ENCODE results near the gene P2RX3.

Gene P2RX3

DNA sequence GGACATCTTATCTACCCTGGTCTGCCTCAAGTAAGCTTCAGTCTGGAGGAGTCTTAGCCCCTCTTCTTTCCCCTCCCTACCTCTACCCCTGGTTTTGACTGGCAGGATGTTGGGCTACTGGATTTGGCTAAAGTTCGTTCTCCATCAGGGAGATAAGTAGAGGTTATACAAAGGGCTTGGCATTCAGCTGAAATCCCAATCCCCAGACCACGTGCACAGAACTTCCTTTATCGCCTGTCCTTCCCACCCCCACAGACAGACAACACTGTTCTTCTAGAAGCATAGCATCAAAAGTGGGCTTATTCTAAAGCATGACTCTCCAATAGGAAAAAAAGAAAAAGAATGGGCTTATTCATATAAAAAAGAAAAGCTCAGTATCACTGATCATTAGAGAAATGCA lies 35.0 kb downstream of the P2RX3 start:
- DNase-seq (ENCODE audit: low spot score) = no peak

DNA sequence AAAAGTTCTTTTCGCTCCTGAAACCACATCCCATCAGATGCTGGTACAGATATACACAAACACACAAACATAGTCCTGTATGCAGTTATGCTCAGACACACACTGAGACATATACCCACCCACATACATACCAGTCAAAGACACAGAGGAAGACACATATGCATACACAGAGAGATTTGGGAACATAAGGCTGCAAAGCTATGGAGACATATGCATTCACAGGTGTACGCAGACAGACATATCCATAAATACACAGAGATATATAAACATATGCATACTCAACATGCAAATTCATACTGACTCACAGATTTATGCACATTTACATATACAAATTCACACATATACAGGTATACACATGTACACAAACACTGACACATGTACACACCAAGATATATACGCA lies 36.8 kb downstream of the P2RX3 start:
- DNase-seq (ENCODE audit: low spot score) = no peak

GRCh38 chr11:57375490-57375889 lies 37.3 kb downstream of the P2RX3 start:
- no peak for DNase-seq (ENCODE audit: low spot score)

- DNase-seq (ENCODE audit: low spot score) = no peak
Observed at GRCh38 chr11:57376095-57377090, 38.2 kb downstream of the P2RX3 start.

GRCh38 chr11:57377107-57377506 lies 39.0 kb downstream of the P2RX3 start:
- no peak for DNase-seq (ENCODE audit: low spot score)

GRCh38 chr11:57378186-57378585 lies 40.0 kb downstream of the P2RX3 start:
- DNase-seq (ENCODE audit: low spot score) = no peak

DNA sequence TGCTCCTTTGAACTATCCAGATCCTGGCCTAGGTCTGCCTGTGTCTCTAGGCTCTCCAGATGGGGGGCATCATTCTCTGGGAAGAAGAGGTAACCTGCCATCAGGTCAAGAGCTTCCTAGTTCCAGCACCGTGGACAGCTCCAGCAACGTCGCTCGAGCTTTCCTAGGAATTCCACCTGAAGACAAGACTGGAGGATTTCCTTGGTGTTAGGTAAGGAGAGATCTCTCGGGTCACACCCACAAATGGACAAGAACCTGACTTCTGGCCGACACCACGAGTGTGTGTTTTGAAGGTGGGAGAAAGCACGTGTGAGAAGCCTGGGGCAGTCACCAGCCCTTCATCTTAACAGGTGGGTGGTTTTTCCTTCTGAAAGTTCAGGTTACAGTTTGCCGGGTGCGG lies 41.6 kb downstream of the P2RX3 start:
- DNase-seq (ENCODE audit: low spot score) = no peak

GRCh38 chr11:57380975-57381374 lies 42.8 kb downstream of the P2RX3 start, which contains the start of gene PRG3:
PRG3 (minus strand) TSS chr11:57381150; CDS start chr11:57380708, 442 bp downstream.
- no peak for DNase-seq (ENCODE audit: low spot score)

- DNase-seq (ENCODE audit: low spot score) = no peak
Observed at GRCh38 chr11:57386178-57386940, 48.2 kb downstream of the P2RX3 start.

- no peak for DNase-seq (ENCODE audit: low spot score)
Observed at GRCh38 chr11:57387289-57388030, 49.3 kb downstream of the P2RX3 start.

GRCh38 chr11:57390535-57390934 lies 52.4 kb downstream of the P2RX3 start, which contains the start of gene PRG2:
PRG2 (minus strand) TSS chr11:57390650; CDS start chr11:57389944, 706 bp downstream.
- DNase-seq (ENCODE audit: low spot score) = no peak

DNA sequence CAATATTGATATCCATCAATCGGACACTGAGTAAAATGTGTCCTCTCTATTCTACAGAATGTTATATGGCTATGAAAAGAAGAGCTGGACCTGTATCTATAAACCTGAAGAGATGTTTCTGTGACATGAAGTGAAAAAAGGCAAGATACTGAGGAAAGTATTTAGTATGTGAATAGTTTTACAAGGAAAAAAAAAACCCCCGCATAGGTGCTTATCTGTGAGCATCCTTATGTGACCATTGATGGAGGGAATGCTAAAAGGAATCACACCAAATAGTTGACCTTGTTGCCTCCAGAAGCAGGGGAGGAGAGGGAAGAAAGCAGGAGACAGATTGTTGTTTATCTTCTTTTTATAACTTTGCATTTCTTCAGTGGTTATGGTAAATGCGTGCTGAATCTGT lies 53.0 kb downstream of the P2RX3 start:
- no peak for DNase-seq (ENCODE audit: low spot score)

- no peak for DNase-seq (ENCODE audit: low spot score)
Observed at GRCh38 chr11:57391539-57391938, 53.4 kb downstream of the P2RX3 start.

DNA sequence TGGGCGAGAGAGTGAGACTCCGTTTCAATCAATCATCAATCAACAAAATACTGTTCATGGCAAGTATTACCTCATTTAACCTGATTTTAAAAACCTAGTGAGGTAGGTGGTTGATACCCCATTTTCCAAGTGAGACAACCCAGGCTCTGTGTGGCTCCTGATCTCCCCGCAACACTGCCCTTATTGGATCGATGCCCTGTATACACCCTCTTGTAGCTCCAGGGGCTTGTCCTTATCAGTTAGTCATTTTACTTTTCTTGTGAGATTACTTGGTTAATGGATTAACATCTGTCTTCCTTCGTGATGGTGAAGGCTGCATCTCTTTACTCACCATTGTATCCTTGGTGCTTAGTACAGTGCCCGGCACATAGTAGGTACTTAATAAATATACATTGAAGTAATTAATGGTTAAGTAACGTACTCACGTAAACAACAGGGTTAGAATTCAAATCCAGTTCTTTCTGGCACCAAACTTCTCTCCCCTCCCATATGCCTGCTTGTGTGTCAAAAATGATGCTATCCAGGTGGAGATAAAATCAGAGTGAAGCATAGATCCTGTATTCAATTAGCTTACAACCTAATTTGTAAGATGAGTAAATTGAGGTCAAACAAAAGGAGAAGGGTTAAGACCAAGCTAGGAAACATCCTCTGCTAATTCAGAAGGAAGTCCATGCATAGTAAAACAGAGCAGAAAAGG lies 54.1 kb downstream of the P2RX3 start:
- no peak for DNase-seq (ENCODE audit: low spot score)

- no peak for DNase-seq (ENCODE audit: low spot score)
Observed at GRCh38 chr11:57392763-57393105, 54.6 kb downstream of the P2RX3 start.

DNA sequence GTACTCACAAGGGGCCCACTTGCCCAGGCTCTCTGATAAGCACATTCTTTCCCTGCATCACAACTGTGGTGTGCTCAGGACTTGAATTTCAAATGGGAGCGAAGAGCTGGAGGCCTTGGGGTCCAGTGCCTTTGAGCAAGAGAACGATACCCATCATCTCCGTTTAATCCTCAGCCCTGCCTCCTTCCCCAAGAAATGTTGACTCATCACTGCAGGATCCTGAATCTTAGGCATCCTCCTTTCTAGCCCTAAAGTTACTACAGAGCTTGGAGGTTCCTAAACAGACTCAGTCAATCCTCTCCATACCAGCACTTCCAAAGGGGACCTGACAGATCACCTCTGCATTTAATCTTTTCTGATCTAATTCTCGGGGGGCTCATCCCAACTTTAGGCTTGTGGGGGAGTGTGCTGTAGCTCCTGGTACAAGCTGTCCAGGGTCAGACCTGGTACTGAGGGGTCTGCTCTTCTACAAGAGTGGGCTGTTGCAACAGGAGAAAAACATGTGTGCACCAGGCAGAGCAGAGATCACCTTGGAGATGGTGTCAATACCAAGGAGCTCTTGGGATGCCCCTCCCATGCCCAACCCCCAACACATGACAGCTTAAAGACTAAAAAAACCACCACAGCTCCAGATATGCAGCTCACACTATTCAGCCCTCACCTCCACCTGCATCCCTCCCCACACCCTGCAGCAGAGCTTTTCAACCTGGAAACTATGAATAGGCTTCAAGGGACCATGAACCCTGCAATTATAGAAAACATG lies 56.2 kb downstream of the P2RX3 start:
- DNase-seq (ENCODE audit: low spot score) = no peak

DNA sequence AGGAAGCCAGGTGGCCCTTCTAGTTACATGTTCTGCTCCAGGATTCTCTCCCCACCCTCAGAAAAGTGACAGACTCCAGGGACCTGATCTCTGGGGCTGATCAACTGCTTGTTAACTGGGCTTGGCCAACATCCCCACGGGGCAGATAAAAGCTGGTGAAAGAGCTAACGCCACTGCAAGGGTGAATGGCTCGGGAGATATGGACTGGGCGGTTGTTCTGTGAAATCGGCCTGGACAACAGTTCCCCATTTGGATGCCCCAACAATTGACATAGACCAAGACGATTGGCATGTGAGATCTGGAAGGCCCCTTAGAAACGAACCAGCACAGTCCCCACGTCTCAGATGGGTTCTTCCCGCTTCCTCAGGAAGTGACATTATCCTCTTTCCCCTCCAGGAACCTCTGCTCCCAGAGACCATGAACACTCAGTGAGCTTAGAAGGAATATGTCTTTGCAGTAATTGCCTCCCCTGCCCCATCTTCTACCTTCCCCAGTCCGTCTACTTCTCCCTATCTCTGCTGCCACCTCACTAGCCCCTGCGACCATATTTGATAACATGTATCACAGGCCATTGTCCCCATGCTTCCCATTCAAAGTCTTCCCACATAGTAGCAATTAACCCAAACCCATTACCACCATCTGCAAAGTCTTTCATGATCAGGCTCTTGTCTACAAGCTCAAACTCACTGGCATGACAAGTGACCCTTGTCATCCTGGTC lies 57.9 kb downstream of the P2RX3 start:
- no peak for DNase-seq (ENCODE audit: low spot score)

DNA sequence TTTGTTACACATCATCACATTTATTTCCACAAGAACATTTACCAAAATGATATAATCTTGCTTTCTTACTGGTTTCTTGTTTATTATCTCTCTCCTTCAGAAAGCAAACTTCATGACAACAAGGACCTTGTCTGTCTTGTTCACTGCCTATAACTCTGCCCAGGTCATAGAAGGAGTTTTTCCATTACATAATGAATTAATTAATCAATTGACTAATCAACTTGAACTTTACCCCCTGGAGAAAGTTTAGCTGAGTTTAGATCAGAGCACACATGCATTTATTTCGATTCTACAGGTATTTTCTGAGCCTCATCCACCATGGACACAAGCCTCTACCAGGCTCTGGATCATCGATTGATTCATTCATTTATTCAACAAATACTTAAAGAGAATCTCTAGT lies 58.6 kb downstream of the P2RX3 start:
- no peak for DNase-seq (ENCODE audit: low spot score)

DNA sequence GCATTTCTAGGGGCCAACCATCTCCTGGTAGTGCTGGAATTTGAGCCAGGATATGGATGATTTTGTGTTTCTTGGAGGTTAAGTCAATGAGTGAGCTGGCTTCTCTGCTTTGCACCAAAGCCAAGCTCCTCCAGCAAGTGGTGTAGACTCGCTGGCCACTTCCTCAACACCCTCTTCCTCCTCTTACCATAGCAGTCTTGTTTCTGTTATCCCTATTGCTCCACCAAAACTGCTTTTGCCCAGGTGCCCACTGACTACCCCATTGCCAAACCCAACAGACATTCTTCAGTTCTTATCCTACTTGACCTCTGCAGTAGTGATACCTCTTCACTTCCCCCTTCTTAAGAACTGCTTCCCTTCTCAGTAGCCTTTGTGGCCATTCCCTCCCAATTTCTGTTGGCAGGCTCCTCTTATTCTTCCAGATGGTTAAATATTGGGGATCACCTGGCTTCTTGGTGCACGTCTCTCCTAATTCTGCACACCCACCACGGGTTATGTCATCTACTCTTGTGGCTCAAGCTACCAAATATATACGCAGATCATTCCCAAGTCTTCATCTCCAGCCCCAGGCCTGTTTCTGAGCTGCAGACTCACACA lies 59.3 kb downstream of the P2RX3 start:
- no peak for DNase-seq (ENCODE audit: low spot score)

DNA sequence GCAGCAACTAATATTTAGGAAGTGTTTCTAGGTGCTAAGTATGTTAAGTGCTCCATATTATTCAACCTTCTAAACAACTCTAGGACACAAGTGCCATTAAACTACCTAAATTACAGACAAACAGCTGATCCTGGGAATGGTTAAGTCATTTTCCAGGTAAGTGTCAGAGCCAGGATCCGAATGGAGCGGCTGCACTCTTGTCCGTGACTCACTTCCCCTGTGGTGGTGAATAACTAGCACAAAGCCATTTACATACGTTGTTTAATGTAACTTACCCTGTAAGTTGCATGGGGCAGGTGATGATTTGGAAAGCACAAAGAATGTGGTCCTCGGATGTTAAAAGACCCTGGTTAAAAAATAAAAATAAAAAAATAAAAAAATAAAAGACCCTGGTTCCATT lies 61.1 kb downstream of the P2RX3 start:
- no peak for DNase-seq (ENCODE audit: low spot score)

All from NAMALWA (cell line).